ENCODE data around the gene MVB12B. TPM values are rescaled to one million over a fixed set of nuclear protein-coding genes. Genes with fewer than 3 reads are reported as not detected.

MVB12B gene
- total and polyA plus RNA-seq, 2 of the 13 experiments (the other 11 are each of a cell fraction or from before 2014, with no cell fraction given) = 12.1 to 30.1 TPM

GRCh38 chr9:126334721-126335621 is 8.3 kb downstream of the MVB12B start (continued):
- TF ChIP-seq PHF21A (CRISPR knock-in tag; IDR thresholded peaks at IDR 0.05) (peak; percentile 93), ZFP1 (CRISPR knock-in tag; IDR thresholded peaks at IDR 0.05) (peak; percentile 44; the same call in 1 of the 2 replicates), ZMYM3 (CRISPR knock-in tag; IDR thresholded peaks at IDR 0.05) (peak; percentile 68; the same call in 1 of the 2 replicates), ZNF232 (CRISPR knock-in tag; IDR thresholded peaks at IDR 0.05; ENCODE audit: borderline replicate concordance) (0 out of 2 replicates have a peak, but pooled peaks have one; percentile 26), ZNF746 (CRISPR knock-in tag; IDR thresholded peaks at IDR 0.05) (no peak), ZNF652 (CRISPR knock-in tag; IDR thresholded peaks at IDR 0.05; ENCODE audit: borderline replicate concordance, low read depth) (peak; percentile 98), MYNN (CRISPR knock-in tag; IDR thresholded peaks at IDR 0.05; ENCODE audit: low read depth) (no peak), ZNF143 (CRISPR knock-in tag; IDR thresholded peaks at IDR 0.05) (no peak), DNMT1 (CRISPR knock-in tag; IDR thresholded peaks at IDR 0.05) (no peak), SKI (IDR thresholded peaks at IDR 0.05; ENCODE audit: partially characterized antibody) (peak; percentile 60), ELF1 (CRISPR knock-in tag; IDR thresholded peaks at IDR 0.05) (0 out of 2 replicates have a peak, but pooled peaks have one; percentile 17), POLR2AphosphoS2 (IDR thresholded peaks at IDR 0.05; ENCODE audit: low read depth, low read length) (no peak), ZBTB7B (CRISPR knock-in tag; IDR thresholded peaks at IDR 0.05) (peak; percentile 60; the same call in 1 of the 2 replicates), CHD2 (IDR thresholded peaks at IDR 0.05; ENCODE audit: low read depth, low read length) (no peak), ZNF878 (CRISPR knock-in tag; IDR thresholded peaks at IDR 0.05) (peak; percentile 84), TRIM24 (CRISPR knock-in tag; IDR thresholded peaks at IDR 0.05) (no peak; the same call in 1 of the 2 replicates), FOXK2 (IDR thresholded peaks at IDR 0.05) (peak; percentile 79), CBFB (CRISPR knock-in tag; IDR thresholded peaks at IDR 0.05) (peak; percentile 37; the same call in 1 of the 2 replicates), MAFG (CRISPR knock-in tag; IDR thresholded peaks at IDR 0.05) (no peak), SRF (IDR thresholded peaks at IDR 0.05; ENCODE audit: low read depth, low read length) (no peak), ZNF790 (CRISPR knock-in tag; IDR thresholded peaks at IDR 0.05; ENCODE audit: borderline replicate concordance) (no peak), HNF1A (IDR thresholded peaks at IDR 0.05; ENCODE audit: low read depth) (no peak), HNF1A (CRISPR knock-in tag; IDR thresholded peaks at IDR 0.05; ENCODE audit: borderline replicate concordance) (peak; percentile 75; the same call in 1 of the 2 replicates), ZNF850 (CRISPR knock-in tag; conservative IDR thresholded peaks at IDR 0.05) (0 out of 2 replicates have a peak, but pooled peaks have one; percentile 56), HNRNPH1 (optimal IDR thresholded peaks at IDR 0.05; ENCODE audit: low read depth, low read length) (no peak), ZMYM2 (CRISPR knock-in tag; IDR thresholded peaks at IDR 0.05) (0 out of 2 replicates have a peak, but pooled peaks have one; percentile 16), ZNF441 (CRISPR knock-in tag; IDR thresholded peaks at IDR 0.05; ENCODE audit: borderline replicate concordance) (peak; percentile 27; the same call in 1 of the 2 replicates)
